Epithelial cell of proximal tubule (primary cell): Measurements from ENCODE around the gene CCDC85C. TPM values are rescaled to one million over a fixed set of nuclear protein-coding genes. Genes with fewer than 3 reads are reported as not detected.

Source experiments
- DNase-seq: peaks from one replicate; pipeline ENCODE4 v3.0.0-alpha.2; 2011; ENCODE audit warnings: low read depth
- H3K4me3 ChIP-seq: 2 replicates; pipeline ENCODE4 v1.5.1; 2011; ENCODE audit warnings: low read depth, mild to moderate bottlenecking, low read length
- total RNA-seq: library from RNA; depleted of rRNA; stranded (reverse); fragments of >200 nt; gene quantifications from 2 replicates; pipeline ENCODE4 v1.2.3, GENCODE V29; 2015
- TF ChIP-seq, protein P1 (sequence below): conservative IDR thresholded peaks from 2 replicates; pipeline ENCODE4 v1.5.1; 2012; ENCODE audit warnings: low read depth, mild to moderate bottlenecking, low read length

CCDC85C gene
- total RNA-seq, 1 donor from 2014 or later: 29.6 TPM

DNA sequence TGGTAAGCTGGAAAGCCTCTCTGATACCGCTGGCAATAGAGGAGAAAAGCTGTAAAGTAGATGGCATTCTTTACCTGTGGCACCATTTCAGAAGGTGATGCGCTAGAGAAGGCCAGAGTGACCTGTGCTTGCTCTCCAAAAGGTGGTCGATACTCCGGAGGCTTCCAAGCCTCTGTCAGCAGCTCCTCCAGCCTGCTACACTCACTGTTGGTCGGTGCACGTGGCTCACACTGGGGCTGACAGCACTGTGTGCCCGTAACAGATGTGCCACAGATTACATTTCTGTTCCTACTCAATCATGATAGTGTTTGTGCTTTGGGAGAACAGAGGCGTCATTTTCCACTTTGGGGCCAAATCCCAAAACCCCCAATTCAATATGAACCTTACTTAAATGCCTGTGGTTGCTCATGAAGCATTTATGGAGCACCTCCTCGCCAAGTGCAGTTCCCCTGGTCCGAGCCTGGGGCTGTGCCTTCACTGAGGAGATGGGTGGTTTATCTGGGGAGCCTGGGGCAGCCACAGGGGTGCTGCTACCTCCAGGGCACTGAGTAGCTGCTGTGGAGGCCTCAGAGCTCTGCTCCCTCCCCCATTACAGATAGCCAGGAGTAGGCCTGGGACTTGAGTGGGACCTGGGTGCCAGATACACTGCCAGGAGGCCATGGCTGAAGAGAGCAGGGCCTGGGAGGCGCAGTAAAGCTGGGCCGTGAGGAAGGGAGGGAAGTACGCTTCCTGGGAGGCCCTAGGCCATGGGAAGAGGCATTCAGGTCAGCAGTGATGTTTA lies 96.0 kb downstream of the CCDC85C start:
- TF ChIP-seq, protein P1, sequence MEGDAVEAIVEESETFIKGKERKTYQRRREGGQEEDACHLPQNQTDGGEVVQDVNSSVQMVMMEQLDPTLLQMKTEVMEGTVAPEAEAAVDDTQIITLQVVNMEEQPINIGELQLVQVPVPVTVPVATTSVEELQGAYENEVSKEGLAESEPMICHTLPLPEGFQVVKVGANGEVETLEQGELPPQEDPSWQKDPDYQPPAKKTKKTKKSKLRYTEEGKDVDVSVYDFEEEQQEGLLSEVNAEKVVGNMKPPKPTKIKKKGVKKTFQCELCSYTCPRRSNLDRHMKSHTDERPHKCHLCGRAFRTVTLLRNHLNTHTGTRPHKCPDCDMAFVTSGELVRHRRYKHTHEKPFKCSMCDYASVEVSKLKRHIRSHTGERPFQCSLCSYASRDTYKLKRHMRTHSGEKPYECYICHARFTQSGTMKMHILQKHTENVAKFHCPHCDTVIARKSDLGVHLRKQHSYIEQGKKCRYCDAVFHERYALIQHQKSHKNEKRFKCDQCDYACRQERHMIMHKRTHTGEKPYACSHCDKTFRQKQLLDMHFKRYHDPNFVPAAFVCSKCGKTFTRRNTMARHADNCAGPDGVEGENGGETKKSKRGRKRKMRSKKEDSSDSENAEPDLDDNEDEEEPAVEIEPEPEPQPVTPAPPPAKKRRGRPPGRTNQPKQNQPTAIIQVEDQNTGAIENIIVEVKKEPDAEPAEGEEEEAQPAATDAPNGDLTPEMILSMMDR: no peak
- no peak overlapping the region for H3K4me3 ChIP-seq
- DNase-seq: no peak

DNA sequence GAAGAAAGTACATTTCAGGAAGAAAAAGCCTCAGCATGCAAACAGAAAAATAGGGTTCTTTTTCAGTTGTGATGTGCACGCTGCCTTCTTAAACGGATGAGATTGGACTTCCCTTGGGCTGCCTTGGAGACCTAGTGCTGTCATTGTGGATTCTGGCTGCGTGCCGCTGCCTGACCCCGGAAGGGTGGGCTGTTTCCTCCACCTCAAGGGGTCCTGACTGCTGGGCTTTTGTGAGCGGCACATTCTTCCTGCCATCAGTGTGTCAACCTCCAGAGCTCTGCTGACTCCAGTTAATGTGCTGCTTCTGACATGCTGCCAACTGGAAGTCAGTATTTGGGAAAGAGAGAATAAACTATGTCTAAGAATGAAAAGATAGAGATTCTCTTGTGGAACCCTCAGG lies 97.7 kb downstream of the CCDC85C start:
- TF ChIP-seq, protein P1: no peak
- DNase-seq: no peak
- no peak overlapping the region for H3K4me3 ChIP-seq

DNA sequence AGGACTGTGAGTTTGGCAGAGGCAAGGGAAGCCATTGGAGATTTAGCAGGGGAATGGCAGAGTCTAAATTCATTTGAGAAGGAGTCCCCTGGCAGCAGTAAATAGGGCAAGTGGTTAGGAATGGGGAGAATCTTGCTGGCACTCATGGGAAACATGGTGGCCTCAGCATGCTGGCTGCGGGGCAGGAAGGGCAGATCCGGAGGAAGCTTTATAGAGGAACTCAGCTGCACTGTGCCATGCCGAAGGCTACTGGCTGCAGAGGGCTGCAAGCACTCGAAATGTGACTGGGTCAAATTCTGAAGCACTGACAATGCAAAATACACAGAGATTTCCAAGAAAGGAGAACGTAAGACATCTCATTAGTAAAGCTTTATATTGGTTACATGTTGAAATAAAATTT lies 98.9 kb downstream of the CCDC85C start:
- no peak overlapping the region for H3K4me3 ChIP-seq
- DNase-seq: no peak
- TF ChIP-seq, protein P1: no peak

DNA sequence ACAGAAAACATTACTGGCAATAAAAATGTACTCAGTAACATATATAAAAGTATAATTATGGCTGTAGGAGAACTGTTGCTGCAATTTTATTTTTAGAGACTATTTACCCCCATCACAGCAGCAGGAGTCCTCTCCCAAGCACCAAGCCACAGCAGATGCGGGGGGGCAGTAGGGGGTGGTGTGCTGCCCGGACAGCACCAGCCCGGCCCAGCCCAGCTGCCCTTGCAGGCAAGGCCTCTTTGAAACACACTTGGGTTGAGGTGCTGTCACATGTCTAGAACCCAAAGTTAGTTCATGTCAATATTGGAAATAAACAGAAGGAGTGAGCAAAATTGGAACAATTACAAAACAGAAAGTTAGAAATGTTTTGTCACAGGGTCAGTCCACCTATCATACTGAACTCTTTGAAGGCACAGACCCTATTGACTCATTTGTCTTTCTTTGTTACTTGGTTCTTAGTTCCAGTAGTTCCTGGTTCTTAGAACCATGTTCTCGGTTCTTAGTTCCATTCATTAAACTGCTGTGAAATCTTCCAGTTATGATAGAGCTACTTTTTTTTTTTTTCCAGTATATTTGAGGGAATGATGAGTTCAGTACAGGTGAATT lies 100.1 kb downstream of the CCDC85C start:
- TF ChIP-seq, protein P1: no peak
- no peak for DNase-seq
- no peak overlapping the region for H3K4me3 ChIP-seq

DNA sequence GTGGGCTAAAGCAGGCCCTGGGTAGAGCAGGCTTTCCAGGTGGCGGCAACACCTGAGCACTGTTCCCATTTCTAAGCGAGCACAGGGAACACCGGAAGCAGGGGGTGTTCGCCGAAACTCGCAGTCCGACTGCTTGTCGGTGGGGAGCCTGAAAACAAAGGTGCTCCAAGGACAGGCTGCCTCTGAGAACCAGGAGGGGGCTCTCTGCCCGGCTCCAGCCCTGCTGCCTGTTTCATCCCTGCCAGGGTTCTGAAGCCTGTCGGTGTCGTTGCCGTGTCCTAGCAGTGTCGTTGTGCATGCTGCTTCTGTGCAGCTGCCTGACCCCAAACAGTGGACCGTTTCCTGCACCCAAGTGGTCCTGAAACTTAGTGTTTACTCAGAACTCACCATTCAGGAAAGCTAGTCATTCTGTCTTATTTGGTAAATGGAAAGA lies 101.0 kb downstream of the CCDC85C start:
- H3K4me3 ChIP-seq: no peak overlapping the region
- DNase-seq: no peak
- TF ChIP-seq, protein P1: no peak

DNA sequence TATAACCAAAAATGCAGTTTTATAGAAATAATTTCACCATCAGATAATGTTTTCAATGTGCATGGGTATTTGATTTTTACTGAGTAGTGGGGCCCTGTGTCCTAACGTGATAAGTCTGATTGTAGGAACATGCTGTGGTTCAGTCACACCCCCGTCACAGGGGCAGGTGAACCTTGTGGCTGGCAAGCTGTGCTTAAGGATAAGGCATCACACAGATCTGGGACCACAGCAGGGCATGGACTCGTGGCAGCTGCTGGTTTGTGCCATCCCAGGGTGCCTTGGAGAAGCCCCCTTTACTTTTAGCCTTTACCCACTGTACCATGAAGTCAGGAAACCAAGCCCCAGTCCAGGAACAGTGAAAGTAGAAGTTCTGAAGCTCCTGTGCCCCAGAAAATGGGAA lies 106.1 kb downstream of the CCDC85C start:
- no peak overlapping the region for H3K4me3 ChIP-seq
- TF ChIP-seq, protein P1: no peak
- no peak for DNase-seq
